Stimulated activated CD8-positive, alpha-beta memory T cell treated with anti-CD3 and anti-CD28 coated beads, Interleukin-7, amount 100 ng/mL, for 1 hour (primary cell): ENCODE data around the gene INSR.

Source experiments
- DNase-seq, 2 donors: peaks; one replicate each; pipeline ENCODE4 v3.0.0-alpha.2; 2020; ENCODE audit warnings: low read depth in 2 of 2

Gene INSR

DNA sequence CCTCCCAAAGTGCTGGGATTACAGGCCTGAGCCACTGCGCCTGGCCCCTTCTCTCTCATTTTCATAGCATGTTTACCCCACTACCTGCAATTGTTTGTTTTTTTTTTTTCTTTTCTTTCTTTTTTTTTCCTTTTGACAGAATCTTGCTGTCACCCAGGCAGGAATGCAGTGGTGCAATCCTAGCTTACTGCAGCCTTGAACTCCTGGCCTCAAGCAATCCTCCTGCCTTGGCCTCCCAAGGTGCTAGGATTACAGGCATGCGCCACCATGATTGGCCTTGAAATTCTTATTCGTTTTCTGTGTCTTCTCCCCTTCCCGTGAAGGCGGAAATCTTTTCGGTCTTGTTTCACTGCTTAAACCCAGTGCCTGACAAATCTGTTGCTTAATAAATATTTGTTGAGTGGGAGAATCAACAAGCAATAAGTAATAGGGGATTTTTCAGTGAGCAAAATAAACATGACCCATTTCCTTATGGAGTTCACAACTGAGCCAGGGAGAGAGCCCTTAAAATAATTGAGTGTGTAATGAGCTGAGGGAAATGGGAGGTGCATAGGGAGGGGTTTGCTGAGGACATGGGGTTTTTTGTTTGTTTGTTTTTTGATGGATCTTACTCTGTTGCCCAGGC is 1.8 kb upstream of the INSR start:
- no peak for DNase-seq

- no peak for DNase-seq
Measured at GRCh38 chr19:7294558-7295212, 471 bp upstream of the INSR start.

DNA sequence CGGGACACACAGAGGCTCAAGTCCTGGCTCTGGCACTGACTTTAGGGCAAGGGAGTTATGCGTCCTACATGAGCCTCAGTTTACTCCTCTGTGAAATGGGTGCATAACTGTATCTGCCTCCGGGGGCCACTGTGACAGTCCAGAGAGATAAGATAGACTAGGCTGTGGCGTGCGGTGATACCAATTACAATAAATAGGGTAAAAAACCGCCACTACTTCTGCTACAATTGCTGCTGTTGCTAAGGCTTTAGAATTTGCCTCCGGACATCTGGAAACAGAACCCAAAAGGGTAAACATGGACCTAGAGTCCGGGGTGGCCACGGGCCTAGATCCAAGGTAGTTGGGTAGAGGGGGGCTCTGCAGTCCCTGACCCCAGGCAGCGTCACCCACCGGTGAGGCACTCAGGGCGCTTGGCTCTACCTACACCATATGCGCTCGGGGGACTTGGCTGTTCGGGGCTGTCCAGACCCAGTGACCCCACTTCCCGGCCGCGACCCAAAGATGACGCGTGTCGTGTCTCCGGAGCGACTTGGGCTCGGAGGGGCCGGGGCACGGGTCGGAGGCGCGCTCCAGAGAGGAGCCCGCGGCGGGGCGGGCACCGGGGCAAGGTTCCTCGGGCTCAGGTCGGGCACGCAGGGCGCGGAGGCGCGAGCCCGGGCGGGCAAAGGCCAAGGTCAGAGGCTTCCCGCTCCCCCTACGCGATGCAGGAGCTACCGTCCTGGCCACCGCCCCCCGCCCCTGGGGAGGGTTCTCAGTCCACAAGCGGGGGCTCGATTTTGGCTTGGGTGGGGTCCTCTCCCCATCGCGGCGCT is 1.1 kb downstream of the INSR start:
- no peak for DNase-seq

DNA sequence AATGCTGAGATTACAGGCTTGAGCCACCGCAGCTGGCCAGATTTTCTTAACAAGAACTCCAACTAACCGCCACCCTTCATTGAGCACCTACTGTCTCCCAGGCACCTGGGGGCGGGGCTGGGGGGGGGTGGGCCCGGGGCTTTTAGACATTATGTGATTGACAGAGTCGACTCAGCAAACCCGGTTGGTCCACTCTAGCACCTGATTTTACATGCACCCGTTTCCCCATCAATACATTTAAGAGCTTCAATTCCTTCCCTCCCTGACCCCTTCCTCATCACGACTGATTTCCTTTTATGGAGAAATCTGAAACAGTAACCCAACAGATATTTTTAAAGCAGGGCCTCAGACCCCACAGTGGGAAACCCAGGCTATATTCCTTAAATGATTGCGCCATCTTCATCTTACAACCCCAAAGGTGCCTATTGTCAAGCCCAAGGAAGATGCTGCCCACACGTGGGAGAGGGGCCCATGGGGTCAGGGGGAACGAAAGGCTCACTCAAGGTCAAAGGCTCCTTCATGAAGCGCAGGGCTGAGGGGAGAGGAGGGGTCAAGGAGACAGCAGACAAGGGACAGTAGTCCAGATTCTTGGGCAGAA is 1.8 kb downstream of the INSR start:
- DNase-seq = no peak

DNA sequence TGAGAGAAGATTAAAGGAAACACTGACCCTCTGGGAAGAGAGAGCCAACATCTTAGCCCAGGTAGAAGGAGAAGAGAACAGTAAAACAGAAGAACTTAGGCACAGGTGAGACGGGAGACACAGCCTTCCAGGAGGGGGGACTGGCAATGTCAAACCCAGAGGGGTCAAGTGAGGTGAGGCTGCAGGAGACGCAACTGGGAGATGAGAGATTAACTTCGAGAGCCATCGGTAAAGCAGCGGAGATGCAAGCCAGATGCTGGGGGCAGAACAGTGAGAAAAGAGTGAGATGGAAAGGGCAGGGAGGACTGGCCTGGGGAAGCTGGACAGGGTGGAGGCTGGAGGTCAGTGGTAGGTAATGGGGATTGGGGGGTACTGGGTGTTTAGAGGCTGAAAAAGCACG is 5.2 kb downstream of the INSR start:
- DNase-seq = no peak

- DNase-seq = no peak
Measured at GRCh38 chr19:7288131-7288530, 6.1 kb downstream of the INSR start.

DNA sequence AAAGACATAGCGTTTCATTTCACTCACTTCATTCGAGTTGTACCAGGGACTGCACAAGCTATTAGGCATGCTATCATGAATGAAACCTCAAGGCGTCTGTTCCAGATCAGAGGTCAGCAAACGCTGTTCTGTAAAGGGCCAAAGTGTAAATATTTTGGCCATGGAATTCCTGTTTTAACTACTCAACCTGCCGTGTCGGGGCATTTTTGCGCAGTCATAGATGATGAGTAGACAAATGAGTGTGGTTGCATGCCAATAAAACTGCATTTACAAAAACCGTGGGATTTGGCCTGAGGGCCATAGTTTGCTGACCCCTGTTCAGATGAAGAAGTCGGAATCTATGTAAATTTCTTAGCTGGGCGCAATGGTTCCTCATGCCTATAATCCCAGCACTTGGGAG is 6.5 kb downstream of the INSR start:
- no peak for DNase-seq

DNA sequence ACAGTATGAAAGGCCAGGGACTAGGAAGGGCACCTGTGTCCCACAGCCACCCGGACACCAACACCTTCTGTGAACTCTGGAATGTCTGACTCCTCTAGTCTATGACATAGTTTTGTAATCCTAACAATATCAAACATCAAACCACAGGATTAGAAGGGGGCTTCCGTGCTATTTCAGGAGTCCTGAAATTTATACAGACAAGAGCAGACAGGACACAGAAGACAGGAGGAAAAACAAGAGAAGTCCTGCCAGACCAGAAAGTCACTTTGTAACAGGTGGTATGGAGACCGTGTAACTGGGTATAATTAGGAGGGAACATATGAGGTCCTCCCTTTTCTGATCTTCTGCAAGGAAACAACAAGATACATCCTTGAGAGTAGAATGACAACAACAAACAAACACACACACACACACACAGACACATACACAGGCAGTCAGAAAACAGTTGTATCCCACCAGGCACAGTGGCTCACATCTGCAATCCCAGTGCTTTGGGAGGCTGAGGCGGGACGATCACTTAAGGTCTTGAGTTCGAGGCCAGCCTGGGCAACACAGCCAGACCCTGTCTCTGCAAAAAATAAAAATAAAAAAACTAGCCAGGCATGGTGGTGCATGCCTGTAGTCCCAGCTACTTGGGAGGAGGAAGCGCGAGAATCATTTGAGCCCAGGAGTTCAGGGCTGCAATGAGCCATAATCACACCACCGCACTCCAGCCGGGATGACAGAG is 13.1 kb downstream of the INSR start:
- no peak for DNase-seq

DNA sequence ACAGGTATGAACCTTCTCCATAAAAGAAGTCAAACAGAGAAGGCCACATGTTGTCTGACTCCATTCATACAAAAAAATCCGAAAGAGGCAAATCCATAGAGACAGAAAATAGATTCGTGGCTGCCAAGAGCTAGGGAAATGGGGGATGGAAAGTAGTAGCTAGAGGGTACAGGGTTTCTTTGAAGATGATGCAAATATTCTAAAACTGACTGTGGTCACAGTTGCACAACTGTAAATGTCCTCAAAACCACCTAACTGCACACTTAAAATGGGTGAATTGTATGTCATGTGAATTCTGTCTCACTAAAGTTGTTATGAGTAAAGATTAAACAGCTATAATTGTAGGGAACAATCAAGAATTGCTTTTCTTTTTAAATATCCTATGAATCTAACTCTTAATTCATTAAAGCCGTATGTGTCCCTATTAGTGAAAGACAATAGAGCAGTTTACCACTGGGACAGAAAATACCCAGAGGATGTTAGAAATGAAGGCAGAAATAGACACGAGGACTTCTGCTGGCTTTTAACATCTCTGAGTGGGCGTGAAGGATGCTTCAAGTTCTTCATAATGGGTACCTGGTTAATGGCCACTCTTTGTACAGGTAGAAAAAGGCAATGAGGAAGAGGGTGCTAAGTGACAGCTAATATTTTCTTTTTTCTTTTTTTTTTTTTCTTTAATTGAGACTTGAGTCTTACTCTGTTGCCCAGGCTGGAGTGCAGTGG is 21.2 kb downstream of the INSR start:
- no peak for DNase-seq

- DNase-seq = no peak
Measured at GRCh38 chr19:7268705-7269098, 25.5 kb downstream of the INSR start.

- no peak for DNase-seq
Measured at GRCh38 chr19:7267792-7268704, 26.2 kb downstream of the INSR start.

GRCh38 chr19:7266832-7267231 is 27.4 kb downstream of the INSR start:
- no peak for DNase-seq

- DNase-seq = no peak
Measured at GRCh38 chr19:7265963-7266362, 28.3 kb downstream of the INSR start.

GRCh38 chr19:7264858-7265257 is 29.4 kb downstream of the INSR start:
- no peak for DNase-seq

DNA sequence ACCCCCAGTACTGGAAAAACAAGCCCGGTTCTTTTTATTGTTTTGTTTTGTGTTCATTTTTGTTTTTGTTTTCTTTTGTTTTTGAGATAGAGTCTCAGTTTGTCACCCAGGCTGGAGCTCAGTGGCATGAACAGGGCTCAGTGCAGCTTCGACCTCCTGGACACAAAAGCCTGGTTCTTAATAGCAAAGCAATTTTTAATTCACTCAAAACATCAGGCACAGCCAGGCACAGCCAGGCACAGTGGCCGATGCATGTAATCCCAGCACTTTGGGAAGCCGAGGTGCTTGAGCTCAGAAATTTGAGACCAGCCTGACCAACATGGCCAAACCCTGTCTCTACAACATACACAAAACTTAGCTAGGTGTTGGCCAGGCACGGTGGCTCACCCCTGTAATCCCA is 30.7 kb downstream of the INSR start:
- DNase-seq = no peak

GRCh38 chr19:7263066-7263465 is 31.1 kb downstream of the INSR start:
- no peak for DNase-seq

DNA sequence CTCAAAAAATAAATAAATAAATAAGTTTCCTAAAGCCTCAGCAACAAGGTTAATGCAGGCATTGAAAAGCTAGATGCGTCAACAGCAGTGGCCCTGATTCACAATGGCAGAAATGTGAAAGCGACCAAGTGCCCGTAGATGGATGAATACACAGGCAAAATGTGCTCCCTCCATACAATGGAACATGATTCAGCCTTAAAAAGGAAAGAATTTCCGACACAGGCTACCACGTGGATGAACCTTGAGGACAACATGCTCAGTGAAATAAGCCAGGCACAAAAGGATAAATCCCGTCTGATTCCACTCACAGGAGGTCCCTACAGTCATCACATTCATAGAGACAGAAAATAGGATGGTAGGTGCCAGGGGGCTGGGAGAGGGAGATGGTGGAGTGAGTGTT is 31.7 kb downstream of the INSR start:
- no peak for DNase-seq

- DNase-seq = no peak
Measured at GRCh38 chr19:7260161-7260560, 34.1 kb downstream of the INSR start.

DNA sequence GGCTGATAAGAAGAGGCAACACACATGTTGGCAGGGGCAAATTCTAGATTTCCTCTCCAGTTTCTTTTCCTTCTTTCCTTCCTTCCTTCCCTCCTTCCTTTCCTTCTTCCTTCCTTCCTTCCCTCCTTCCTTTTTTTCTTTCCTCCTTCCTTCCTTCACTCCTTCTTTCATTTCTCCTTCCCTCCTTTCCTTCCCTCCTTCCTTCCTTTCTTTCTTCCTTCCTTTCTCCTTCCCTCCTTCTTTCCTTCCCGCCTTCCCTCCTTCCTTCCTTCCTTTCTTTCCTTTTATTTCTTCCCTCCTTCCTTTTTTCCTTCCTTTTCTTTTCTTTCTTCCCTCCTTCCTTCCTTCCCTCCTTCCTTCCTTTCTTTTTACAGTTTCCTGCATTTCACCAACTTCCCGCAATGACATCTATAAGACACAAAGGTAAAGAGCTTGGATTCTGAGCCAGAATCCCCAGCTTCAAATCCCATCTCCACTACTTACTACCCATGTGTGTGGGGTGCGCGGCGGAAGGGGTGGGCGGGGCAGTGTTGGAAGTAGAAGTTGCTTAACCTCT is 35.3 kb downstream of the INSR start:
- DNase-seq = no peak
